22Rv1 (cell line): ENCODE data around the gene SEMA6B.

Experiments used
- CTCF ChIP-seq: fragments of 450-650 bp; IDR thresholded peaks from 2 replicates; pipeline ENCODE4 v1.5.1; 2017; ENCODE audit warnings: mild to moderate bottlenecking
- ZFX ChIP-seq: fragments of 450-650 bp; IDR thresholded peaks from 2 replicates; pipeline ENCODE4 v1.6.1; 2017; ENCODE audit warnings: antibody characterized with exemption, borderline replicate concordance

GRCh38 chr19:4557144-4557970 is 2.1 kb downstream of the SEMA6B start:
- TF ChIP-seq CTCF = peak; percentile 33
- no peak for TF ChIP-seq ZFX
